Neural cell (in vitro differentiated cells): ENCODE measurements around the gene ARFGAP3. TPM values are rescaled to one million over a fixed set of nuclear protein-coding genes. Genes with fewer than 3 reads are reported as not detected.

Source experiments
- H2AFZ ChIP-seq: fragments of 200-600, 300-800 bp; sonication (generic), shearing (Covaris generic); 2 replicates; pipeline ENCODE4 v1.6.0; 2014; ENCODE audit warnings: low read depth, mild to moderate bottlenecking, antibody characterized with exemption, low read length, moderate library complexity
- H3F3A ChIP-seq: fragments of 200-600 bp; shearing (Covaris generic); 2 replicates; pipeline ENCODE4 v1.6.1; 2016; ENCODE audit warnings: mild to moderate bottlenecking, moderate library complexity, mixed read lengths, antibody characterized with exemption, low read length; ENCODE audit not compliant: insufficient read depth, poor library complexity, severe bottlenecking
- H3K27ac ChIP-seq: fragments of 200-600, 300-800 bp; sonication (generic), shearing (Covaris generic); 2 replicates; pipeline ENCODE4 v1.5.1; 2014; ENCODE audit warnings: mild to moderate bottlenecking, low read length, moderate library complexity
- H3K27me3 ChIP-seq: fragments of 300-800, 200-600 bp; sonication (generic), shearing (Covaris generic); 2 replicates; pipeline ENCODE4 v1.6.0; 2014; ENCODE audit warnings: mild to moderate bottlenecking, low read depth, low read length, moderate library complexity; ENCODE audit not compliant: insufficient read depth
- H3K36me3 ChIP-seq: fragments of 300-800, 200-600 bp; sonication (generic), shearing (Covaris generic); 2 replicates; pipeline ENCODE4 v1.5.1; 2014; ENCODE audit warnings: mild to moderate bottlenecking, antibody characterized with exemption, low read length, moderate library complexity; ENCODE audit not compliant: insufficient read depth
- H3K4me2 ChIP-seq: fragments of 300-800, 200-600 bp; sonication (generic), shearing (Covaris generic); 2 replicates; pipeline ENCODE4 v1.6.0; 2014; ENCODE audit warnings: mild to moderate bottlenecking, low read length
- H3K4me3 ChIP-seq: fragments of 300-800, 200-600 bp; sonication (generic), shearing (Covaris generic); 2 replicates; pipeline ENCODE4 v1.5.1; 2014; ENCODE audit warnings: mild to moderate bottlenecking, low read length, moderate library complexity
- H3K79me2 ChIP-seq: fragments of 200-600 bp; shearing (Covaris generic); replicated peaks from 2 replicates; pipeline ENCODE4 v1.6.0; 2014; ENCODE audit warnings: mild to moderate bottlenecking, low read length, moderate library complexity; ENCODE audit not compliant: insufficient read depth
- H3K9ac ChIP-seq: fragments of 300-800, 200-600 bp; sonication (generic), shearing (Covaris generic); 2 replicates; pipeline ENCODE4 v1.6.1; 2016; ENCODE audit warnings: mild to moderate bottlenecking, low read length, mixed read lengths
- H3K9me2 ChIP-seq: fragments of 200-600 bp; shearing (Covaris generic); 2 replicates; pipeline ENCODE4 v1.6.1; 2016; ENCODE audit warnings: mild to moderate bottlenecking, low read length, mixed read lengths; ENCODE audit not compliant: insufficient read depth
- H3K9me3 ChIP-seq: fragments of 200-600, 300-800 bp; sonication (generic), shearing (Covaris generic); 2 replicates; pipeline ENCODE4 v1.6.1; 2016; ENCODE audit warnings: mild to moderate bottlenecking, mixed run types, low read length, moderate library complexity, mixed read lengths
- H4K20me1 ChIP-seq: fragments of 200-600 bp; shearing (Covaris generic); 2 replicates; pipeline ENCODE4 v1.6.1; 2016; ENCODE audit warnings: mild to moderate bottlenecking, mixed run types; ENCODE audit not compliant: insufficient read depth
- CTCF ChIP-seq: fragments of 450-650 bp; IDR thresholded peaks from 2 replicates; pipeline ENCODE4 v1.5.1; 2014; ENCODE audit warnings: antibody characterized with exemption, mild to moderate bottlenecking, moderate library complexity; ENCODE audit not compliant: poor library complexity, severe bottlenecking
- EP300 ChIP-seq: fragments of 450-650 bp; conservative IDR thresholded peaks from 2 replicates; pipeline ENCODE4 v1.6.1; 2014; ENCODE audit warnings: antibody characterized with exemption, mild to moderate bottlenecking, moderate library complexity; ENCODE audit not compliant: poor library complexity, severe bottlenecking
- EZH2 ChIP-seq: fragments of 200-600, 300-800 bp; shearing (Covaris generic), sonication (generic); IDR thresholded peaks from 2 replicates; pipeline ENCODE4 v1.6.1; 2014; ENCODE audit warnings: antibody characterized with exemption, low read length, borderline replicate concordance, mild to moderate bottlenecking; ENCODE audit not compliant: insufficient read depth, poor library complexity, severe bottlenecking
- MXI1 ChIP-seq: fragments of 450-650 bp; conservative IDR thresholded peaks from 2 replicates; pipeline ENCODE4 v1.6.1; 2014; ENCODE audit warnings: antibody characterized with exemption, mild to moderate bottlenecking; ENCODE audit not compliant: poor library complexity, severe bottlenecking
- POLR2AphosphoS5 ChIP-seq: IDR thresholded peaks from 2 replicates; pipeline ENCODE4 v1.6.1; 2012
- RAD21 ChIP-seq: fragments of 450-650 bp; conservative IDR thresholded peaks from 2 replicates; pipeline ENCODE4 v1.6.1; 2014; ENCODE audit warnings: antibody characterized with exemption, mild to moderate bottlenecking, moderate library complexity
- REST ChIP-seq: IDR thresholded peaks from 2 replicates; pipeline ENCODE4 v1.6.1; 2012; ENCODE audit warnings: borderline replicate concordance
- SMC3 ChIP-seq: fragments of 450-650 bp; conservative IDR thresholded peaks from 2 replicates; pipeline ENCODE4 v1.6.1; 2014; ENCODE audit warnings: antibody characterized with exemption, mild to moderate bottlenecking, moderate library complexity; ENCODE audit not compliant: poor library complexity
- TAF1 ChIP-seq: IDR thresholded peaks from 2 replicates; pipeline ENCODE4 v1.6.1; 2012; ENCODE audit warnings: low read depth
- polyA plus RNA-seq: library from polyadenylated mRNA; depleted of rRNA; stranded (reverse); fragments of >200 nt; gene quantifications from 2 replicates; pipeline ENCODE4 v1.2.3, GENCODE V29; 2014

ARFGAP3 gene
- polyA plus RNA-seq, 1 donor from 2014 or later = 80.7 TPM

DNA sequence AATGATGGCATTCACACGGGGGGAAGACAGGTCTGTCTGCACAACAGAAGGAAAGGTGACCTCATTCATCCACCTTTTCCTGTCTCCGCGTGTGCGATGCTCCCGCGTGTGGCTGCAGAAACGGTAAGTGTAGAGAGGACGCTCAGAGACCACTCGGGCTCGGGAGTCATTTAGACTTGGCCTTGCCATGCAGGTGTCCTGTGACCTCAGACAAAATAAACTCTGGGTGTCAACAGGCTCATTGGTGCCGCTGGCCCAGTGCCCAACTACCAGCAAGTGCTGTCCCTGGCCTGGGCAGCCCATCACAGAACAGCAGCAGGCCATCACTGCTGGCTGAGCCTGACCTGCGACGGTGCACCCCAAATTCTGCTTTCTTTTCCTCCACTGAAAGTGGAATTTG, 48.1 kb upstream of the ARFGAP3 start:
- Histone ChIP-seq H3K27ac (no peak overlapping the region), H4K20me1 (no peaks in the 10 kb centered on the region), H3K4me2 (no peak overlapping the region), H3K9ac (no peak overlapping the region), H3F3A (no peaks in the 10 kb centered on the region), H3K79me2 (no peaks in the 10 kb centered on the region), H2AFZ (no peak overlapping the region), H3K27me3 (no peaks in the 10 kb centered on the region), H3K4me3 (no peak overlapping the region), H3K9me2 (no peaks in the 10 kb centered on the region), H3K9me3 (no peaks in the 10 kb centered on the region), H3K36me3 (no peaks in the 10 kb centered on the region)
- TF ChIP-seq MXI1 = no peak
- TF ChIP-seq SMC3 = no peak
- no peak for TF ChIP-seq EP300

- no peaks in the 10 kb centered on the region for H3K9me2 ChIP-seq
- no peak overlapping the region for H3K27ac ChIP-seq
- H3K9me3 ChIP-seq = no peaks in the 10 kb centered on the region
- H3K9ac ChIP-seq = no peak overlapping the region
- H3K4me3 ChIP-seq = no peak overlapping the region
- H3K27me3 ChIP-seq = no peaks in the 10 kb centered on the region
- no peaks in the 10 kb centered on the region for H4K20me1 ChIP-seq
- H3K36me3 ChIP-seq = no peaks in the 10 kb centered on the region
- H2AFZ ChIP-seq = no peak overlapping the region
- TF ChIP-seq POLR2AphosphoS5 = no peak
- TF ChIP-seq RAD21 = no peak
- no peak for TF ChIP-seq SMC3
- no peak for TF ChIP-seq TAF1
- no peak for TF ChIP-seq REST
- TF ChIP-seq CTCF = no peak
- no peak for TF ChIP-seq EP300
- no peak for TF ChIP-seq MXI1
- no peak for TF ChIP-seq EZH2
- H3K4me2 ChIP-seq = no peak overlapping the region
- no peaks in the 10 kb centered on the region for H3F3A ChIP-seq
- no peaks in the 10 kb centered on the region for H3K79me2 ChIP-seq
These were observed 47.0 kb upstream of the ARFGAP3 start for GRCh38 chr22:42904050-42904449.
